Myocyte (in vitro differentiated cells): Measurements from ENCODE around the gene CACNA2D3. TPM values are rescaled to one million over a fixed set of nuclear protein-coding genes. Genes with fewer than 3 reads are reported as not detected.
A peak's percentile ranks its signal among the peaks of the same experiment; 100 is the strongest.
"Not testable (repeated sequence)": the region's sequence is repeated elsewhere in the genome, so short reads cannot be mapped to it uniquely, and the experiment has no call there.

Experiments
- DNase-seq: peaks from one replicate; pipeline ENCODE4 v3.0.0-alpha.2; 2012; ENCODE audit warnings: low read depth
- total RNA-seq: library from RNA; depleted of rRNA; stranded (reverse); fragments of >200 nt; gene quantifications from 2 replicates; pipeline ENCODE4 v1.2.3, GENCODE V29; 2014

CACNA2D3 gene
- total RNA-seq, 1 donor from 2014 or later: 0.11 TPM

GRCh38 chr3:54941690-54942362, 819.5 kb downstream of the CACNA2D3 start:
- peak; percentile 77 for DNase-seq

DNA sequence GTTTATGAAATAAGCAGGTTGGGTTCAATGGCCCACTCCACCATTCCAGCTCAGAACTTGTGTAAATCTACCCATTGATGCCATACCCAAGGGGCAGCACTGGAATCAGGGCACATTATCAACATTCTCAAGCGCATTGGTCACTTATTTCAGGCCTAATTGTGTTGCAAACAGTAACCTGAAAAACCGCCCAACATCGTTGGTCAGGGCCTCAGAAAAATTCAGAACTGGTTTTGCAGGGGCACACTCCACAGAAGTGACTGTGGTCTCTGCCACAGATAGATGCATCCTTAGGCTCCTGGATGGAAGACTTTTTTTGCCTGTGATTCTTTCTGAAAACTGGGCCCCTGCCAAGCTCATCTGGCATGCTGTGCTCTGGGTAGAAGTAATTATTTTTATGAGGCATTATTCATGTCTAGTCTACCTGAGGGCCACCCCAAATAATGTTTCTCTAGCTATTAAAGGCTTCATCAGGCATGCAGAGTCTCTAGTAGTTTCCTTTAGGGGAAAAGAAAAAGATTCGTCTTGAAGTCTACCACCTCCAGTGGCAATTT, 827.2 kb downstream of the CACNA2D3 start:
- DNase-seq: no peak

GRCh38 chr3:54950391-54951003, 828.1 kb downstream of the CACNA2D3 start:
- DNase-seq: no peak

DNA sequence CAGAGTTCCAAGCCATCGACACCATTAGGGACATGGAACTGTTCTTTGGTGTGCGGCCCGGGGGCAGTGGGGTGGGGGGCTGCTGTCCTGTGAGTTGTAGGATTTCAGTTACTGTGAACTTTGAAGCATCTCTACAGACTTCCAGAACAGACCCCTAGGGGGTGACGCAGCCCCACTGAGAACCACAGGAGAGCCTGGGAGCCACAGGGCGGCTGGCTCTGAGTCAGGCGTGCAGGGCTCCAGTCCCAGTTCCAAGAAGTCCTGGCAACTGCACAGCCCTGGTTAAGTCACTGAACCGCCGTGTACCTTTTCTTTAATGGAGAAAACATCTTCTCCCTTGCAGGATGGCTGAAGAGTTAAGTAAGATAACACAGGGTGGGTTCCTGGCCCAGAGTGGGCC, 829.1 kb downstream of the CACNA2D3 start:
- DNase-seq: peak; percentile 86

GRCh38 chr3:54954022-54954421, 831.7 kb downstream of the CACNA2D3 start:
- DNase-seq: peak; percentile 67

DNA sequence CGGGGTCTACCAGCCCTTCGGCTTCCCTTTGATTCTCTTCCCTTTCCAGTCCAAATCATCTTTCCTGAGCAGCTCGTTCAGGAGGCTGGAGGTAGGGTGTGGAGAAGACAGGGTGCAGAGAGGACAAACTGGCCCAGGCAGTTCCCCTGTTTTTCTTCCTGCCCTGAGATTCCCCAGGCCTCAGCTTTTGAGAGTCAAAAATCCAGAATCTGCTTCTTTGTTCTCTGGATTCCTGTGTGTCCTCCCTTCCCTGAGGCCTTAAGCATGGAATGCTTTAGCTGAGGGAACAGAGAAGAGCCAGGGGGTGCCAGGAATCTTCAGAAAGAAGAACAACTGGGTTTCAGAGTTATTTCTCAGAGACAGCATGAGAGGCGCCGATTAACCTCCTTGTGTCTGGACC, 832.2 kb downstream of the CACNA2D3 start:
- no peak for DNase-seq

- DNase-seq: no peak
Measured at GRCh38 chr3:54955496-54955895, 833.1 kb downstream of the CACNA2D3 start.

DNA sequence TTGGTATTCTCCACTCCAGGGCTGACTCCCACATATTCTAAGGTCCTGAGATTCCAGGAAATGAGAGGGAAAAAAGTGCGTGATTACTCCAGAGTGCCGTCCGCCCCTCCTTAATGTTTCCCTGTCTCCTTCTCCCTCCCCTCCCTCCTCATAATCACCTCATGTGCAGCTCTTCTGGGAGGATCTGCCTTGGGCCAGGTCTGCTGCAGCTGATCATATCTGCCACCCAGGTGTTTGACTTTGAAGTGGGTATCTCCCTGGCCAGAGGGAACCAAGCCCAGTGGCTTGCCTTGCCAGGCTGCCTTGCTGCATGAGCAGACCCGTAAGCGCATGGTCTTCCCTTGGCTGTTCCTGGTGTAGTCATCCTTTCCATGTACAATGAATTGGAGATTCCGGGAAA, 833.6 kb downstream of the CACNA2D3 start:
- no peak for DNase-seq

GRCh38 chr3:54957711-54958110, 835.4 kb downstream of the CACNA2D3 start:
- DNase-seq: no peak

- no peak for DNase-seq
Measured at GRCh38 chr3:54960082-54960481, 837.7 kb downstream of the CACNA2D3 start.

DNA sequence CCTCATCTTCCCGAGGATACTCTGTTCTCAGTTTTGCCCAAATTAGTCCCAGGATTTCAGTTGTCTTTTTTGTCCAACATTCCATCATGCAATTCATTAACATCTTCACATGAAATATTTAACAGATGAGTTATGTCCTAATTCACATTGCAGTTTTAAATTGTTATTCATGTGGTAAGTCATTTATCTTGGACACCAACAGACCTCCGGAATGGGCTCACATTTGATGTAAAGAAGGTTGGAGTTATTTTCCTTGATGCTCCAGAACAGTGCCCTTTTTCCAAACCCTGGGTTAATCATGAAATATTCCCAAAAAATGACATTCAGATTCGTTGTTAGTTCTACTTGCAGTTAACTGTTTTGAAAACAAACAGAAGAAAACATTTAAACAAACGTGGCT, 838.3 kb downstream of the CACNA2D3 start:
- no peak for DNase-seq

DNA sequence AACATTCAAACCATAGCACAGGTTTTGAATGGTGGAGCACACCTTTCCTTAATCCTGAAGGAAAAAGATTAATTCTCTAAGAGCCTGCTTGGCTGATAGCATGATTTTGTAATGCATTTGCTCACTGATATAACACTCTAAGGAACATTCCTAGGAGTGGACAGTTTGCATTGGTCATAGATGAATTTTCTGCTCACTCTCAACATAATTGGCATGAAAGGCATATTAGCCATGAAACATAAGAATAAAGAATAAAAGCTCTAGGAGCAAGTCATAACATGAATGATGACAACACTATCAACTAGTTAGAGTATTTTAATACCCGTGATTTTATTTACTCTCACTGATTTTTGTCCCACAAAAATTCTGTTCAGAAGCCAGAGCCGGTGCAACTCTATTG, 839.8 kb downstream of the CACNA2D3 start:
- no peak for DNase-seq

- no peak for DNase-seq
Measured at GRCh38 chr3:54963641-54964040, 841.3 kb downstream of the CACNA2D3 start.

DNA sequence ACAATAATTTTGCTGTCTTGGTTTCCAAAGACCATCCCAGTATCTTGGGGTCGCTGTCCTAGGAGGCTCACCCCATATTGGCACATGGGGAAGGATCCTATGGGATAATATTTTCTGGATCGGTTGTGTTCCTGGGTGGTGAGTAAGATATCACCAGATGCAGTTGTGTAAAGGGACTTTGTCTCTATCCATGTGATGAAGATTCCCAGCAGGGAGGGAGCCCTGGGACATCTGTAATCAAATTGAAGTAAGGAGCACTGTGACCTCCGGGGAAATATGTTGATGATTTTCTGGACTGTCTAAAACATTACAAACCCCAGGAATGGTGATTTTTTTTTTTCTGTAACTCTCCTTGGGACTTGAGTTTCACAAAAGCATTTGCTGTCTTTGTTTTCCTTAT, 841.7 kb downstream of the CACNA2D3 start:
- DNase-seq: no peak

DNA sequence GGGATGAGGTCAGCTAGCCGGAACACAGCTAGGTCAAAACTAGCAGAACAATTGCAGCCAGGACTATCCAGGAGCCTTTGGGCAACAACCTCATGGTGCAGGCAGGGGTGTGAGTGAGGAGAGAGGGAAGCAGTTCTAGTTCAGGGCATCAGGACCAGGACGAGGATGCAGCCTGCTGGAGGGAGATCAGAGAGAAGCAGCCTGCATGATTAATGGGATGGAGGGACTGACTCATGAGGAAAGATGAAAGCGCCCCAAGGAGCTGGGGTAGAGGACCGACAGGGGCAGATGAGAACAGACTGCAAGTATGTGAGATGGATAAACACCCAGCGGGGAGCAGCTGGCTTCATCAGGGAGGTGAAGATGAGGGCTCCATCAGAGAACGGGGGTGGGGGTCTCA, 843.4 kb downstream of the CACNA2D3 start:
- DNase-seq: no peak

DNA sequence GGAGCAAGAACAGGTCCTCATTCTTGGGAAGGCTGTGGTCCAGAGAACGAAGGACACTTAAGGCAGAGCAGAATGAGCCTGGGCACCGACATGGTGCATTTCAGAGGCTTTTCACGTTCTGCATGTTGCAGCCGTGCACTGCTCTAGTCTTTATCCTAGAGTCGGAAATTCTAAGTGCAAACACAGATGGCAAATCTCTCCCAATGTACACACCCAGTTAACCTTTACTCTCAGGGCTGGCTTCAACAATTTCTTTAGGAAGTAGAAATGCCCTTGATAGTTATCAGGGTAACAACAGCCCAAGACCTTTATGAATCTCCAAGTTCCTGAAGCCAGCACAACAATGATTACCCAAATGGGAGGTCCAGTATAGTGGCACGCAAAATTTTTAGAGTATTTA, 844.6 kb downstream of the CACNA2D3 start:
- DNase-seq: no peak

DNA sequence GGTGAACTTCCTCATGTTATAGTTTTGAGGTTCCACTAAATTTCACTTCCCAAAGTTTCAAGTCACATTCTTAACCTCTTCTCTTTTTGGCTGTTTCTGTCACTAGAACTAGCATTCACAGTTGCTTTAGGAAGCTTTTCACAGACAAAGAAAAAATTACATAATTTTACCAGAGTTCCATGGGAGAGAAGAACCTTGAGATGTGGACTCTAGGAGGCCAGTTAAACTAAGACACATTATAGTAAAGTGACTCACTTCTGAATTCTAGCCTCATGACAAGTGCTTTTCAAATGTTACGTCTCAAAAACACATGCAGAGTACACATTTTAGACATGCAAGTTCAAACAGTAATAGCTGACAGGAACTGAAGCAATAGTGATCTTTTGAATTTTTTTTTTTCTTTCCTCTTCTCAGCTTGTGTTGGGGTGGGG, 845.4 kb downstream of the CACNA2D3 start:
- DNase-seq: no peak

GRCh38 chr3:54968546-54969172, 846.3 kb downstream of the CACNA2D3 start:
- no peak for DNase-seq

DNA sequence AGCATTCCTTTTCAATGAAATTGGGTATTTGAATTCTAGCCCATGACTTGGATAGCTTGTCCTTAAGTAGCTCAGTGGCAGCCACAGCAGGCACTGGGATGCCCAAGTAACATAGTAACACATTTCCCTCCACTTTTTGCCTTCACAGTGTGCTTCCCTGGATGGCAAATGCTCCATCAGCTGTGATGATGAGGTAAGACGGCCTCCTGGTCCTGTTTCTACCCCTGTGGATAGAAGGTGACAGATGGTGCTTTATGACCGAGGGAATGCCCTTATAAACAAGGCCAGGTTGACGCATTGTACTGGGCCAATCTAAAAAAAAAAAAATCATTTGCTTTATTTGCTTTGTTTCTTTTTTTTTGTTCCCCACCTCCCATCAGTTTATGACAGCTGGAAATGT, 847.3 kb downstream of the CACNA2D3 start:
- no peak for DNase-seq

DNA sequence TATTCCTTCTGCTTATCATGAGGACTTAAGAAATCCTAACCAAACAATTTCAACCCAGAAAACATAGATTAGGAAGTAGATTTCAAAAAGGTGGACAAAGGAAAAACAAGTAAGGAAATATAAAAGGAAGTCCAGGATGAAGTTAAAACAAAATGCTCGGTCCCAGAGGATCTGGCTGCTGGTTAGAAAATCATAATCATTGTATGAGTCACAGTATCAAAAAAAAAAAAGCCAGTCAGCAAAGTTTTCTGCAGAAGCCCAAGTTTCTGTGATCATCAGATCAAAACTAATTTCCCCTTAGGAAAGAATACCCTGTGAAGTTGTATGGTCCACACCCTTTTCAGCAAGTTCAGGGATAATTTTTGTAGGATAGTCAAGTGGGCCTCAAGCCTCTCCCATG, 848.5 kb downstream of the CACNA2D3 start:
- DNase-seq: peak; percentile 50

DNA sequence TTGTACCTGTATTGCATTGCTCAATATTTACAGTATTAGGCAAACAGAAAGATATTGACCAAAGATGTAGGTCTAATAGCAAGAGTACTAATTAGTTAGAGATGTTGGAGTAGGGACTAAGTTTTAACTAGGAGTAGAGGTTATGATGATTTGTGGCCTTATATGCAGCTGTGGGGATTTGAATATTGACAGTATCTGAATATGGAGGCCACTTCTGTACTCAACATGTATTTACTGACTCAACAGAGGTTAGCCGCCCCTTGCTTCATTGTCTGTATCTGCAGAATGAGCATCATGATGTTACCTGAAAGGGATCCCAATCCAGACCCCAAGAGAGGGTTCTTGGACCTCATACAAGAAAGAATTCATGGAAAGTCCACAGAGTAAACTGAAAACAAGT, 855.1 kb downstream of the CACNA2D3 start:
- no peak for DNase-seq

DNA sequence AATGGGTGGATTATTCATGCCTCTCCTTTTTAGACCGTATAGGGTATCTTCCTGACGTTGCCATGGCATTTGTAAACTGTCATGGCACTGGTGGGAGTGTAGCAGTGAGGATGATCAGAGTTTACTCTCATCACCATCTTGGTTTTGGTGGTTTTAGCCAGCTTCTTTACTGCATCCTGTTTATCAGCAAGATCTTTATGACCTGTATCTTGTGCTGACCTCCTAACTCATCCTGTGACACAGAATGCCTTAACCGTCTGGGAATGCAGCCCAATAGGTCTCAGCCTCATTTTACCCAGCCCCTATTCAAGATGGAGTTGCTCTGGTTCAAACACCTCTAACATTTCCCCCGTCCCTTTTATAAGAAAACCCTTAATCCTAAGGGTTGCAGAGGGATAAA, 855.6 kb downstream of the CACNA2D3 start:
- DNase-seq: not testable (repeated sequence)
